ENCODE data around the gene TARM1.
A peak's percentile ranks its signal among the peaks of the same experiment; 100 is the strongest.
"Not testable (repeated sequence)": the region's sequence is repeated elsewhere in the genome, so short reads cannot be mapped to it uniquely, and the experiment has no call there.

TARM1 gene

DNA sequence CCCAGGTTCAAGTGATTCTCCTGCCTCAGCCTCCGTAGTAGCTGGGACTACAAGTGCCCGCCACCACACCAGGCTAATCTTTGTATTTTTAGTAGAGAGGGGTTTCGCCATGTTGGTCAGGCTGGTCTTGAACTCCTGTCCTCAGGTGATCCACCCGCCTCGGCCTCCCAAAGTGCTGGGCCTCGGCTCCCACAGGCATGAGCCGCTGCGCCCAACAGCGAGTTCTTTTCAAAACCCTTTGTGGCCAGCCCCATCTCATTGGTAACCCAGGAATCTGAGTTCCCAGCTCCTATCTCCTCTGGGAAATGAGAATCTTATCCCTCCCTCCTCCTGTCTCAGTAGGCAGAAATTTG, 18.7 kb upstream of the TARM1 start:
- DNase-seq = not testable (repeated sequence)

- DNase-seq = no peak
These were observed 18.2 kb upstream of the TARM1 start for GRCh38 chr19:54099190-54099902.

GRCh38 chr19:54096617-54097106, 15.5 kb upstream of the TARM1 start:
- DNase-seq = no peak

- DNase-seq = peak; percentile 55
These were observed 14.9 kb upstream of the TARM1 start for GRCh38 chr19:54095859-54096616.

DNA sequence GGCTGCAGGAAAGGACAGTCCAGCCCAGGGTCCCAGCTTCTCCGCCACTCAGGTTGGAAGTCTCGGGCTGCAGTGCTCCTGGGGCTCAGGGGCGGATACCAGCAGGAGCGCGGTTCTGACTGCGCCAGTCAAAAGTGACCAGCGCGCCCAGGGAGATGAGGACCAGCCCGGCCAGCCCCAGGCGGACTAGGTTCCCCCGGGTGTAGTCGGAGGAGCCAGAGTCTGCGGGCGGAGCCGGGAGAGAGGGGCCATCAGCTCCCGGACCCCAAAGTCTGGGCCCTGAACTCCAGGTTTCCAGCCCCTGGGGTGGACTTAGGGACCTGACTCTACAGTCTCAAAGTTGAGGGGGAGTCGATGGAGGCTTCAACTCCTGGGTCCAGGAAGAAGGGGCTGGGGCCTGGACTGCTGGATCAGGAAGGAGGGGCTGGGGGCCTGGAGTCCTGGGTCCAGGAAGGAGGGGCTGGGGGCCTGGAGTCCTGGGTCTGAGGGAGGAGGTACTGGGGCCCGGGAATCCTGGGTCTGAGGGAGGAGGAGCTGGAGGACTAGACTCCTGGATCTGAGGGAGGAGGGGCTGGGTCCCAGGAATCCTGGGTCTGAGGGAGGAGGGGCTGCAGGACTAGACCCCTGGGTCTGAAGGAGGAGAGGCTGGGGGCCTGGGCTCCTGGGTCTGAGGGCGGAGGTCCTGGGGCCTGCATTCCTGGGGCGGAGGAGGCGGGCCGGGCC, 14.1 kb upstream of the TARM1 start:
- no peak for DNase-seq

- DNase-seq = no peak
These were observed 13.3 kb upstream of the TARM1 start for GRCh38 chr19:54094426-54095000.

DNA sequence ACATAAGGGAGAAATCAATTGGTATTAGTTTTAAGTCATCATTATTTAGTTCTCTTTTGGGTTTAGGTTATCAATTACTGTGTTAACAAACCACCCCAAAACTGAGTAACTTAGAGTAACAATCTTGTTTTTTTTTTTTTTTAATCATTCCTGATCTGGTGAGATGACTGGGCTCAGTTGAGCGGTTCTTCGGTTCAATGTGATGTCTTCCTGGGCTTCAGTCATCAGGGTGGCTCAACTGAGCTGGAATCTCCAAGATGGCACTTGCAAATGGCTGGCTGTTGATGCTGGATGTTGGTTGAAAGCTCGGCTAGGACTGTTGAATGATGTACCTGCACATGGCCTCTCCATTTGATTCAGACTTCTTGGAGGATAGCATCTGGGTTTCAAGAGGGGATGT, 3.2 kb upstream of the TARM1 start:
- no peak for DNase-seq

DNA sequence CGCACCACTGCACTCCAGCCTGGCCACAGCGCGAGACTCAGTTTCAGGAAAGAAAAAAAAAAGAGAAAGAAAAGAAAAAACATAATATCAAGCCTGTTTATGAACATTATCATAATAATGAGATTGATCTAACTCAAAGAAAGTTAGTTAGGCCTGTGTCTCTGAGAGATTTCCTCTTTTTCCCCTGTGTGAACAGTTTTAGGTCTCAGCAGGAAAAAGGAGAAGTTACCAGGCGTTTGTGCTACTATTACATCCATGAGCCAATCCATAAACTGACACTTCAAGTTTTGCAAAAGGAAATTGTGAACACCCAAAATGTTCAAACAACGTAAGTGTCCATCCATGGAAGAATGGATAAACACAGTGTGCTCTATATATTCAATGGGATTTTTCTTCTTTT, 3.8 kb downstream of the TARM1 start:
- DNase-seq = no peak

- no peak for DNase-seq
These were observed 6.3 kb downstream of the TARM1 start for GRCh38 chr19:54074851-54075250.

DNA sequence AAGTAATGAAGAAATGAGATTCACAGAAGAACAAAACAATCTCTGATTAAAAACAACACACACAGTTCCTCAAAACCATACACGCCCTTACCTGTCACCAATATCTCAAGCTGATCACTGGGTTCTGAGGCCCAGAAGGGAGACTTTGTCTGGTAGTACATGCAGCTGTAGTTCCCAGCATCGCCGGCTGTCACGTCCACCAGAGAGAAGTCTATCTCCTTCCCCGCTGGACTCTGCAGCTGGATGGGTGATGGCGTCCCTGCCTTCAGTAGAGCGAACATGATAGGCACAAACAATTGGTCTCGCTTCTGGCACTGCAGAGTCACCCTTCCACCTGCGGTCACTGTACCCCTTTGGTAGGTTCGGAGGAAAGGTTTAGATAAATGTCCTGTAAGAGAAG, 7.3 kb downstream of the TARM1 start:
- no peak for DNase-seq

GRCh38 chr19:54069470-54069869, 11.7 kb downstream of the TARM1 start:
- DNase-seq = no peak

GRCh38 chr19:54063350-54064116, 17.6 kb downstream of the TARM1 start, which contains the start of gene VSTM1:
TSS of gene VSTM1 (minus strand) at chr19:54063897. CDS start at chr19:54063777, 120 bp downstream.
- no peak for DNase-seq

DNA sequence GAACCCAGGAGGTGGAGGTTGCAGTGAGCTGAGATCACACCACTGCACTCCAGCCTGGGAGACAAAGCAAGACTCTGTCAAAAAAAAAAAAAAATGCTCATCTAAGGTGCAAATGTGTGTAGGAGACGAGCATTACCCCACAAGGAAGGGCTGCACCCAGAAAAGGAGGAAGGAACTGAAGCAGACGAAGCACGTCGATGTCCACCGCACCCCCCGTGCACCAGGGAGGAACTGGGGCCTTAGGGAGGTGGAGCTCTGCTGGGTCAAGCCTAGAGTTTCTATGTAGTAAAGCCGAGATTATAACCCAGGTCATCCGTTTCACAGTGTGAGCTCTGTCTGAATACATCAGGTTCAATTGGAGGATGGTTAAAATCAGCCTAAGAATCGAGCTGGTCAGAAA, 18.5 kb downstream of the TARM1 start:
- no peak for DNase-seq

GRCh38 chr19:54047616-54048015, 33.5 kb downstream of the TARM1 start:
- no peak for DNase-seq

DNA sequence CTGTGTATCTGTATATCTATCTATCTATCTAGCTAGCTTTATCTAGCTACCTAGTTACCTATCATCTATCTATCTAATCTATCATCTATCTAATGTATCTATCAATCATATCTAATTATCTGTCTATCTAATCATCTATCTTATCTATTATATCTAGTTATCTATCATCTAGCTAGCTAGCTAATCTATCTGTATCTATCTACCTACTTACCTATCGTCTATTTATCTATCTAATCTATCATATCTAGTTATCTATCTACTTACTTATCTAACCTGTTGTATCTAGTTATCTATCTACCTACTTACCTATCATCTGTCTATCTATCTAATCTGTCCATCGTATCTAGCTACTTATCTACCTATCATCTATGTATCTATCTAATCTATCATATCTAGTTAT, 35.4 kb downstream of the TARM1 start:
- no peak for DNase-seq

GRCh38 chr19:54042989-54043388, 38.2 kb downstream of the TARM1 start:
- no peak for DNase-seq

GRCh38 chr19:54041969-54042606, 39.1 kb downstream of the TARM1 start:
- no peak for DNase-seq

DNA sequence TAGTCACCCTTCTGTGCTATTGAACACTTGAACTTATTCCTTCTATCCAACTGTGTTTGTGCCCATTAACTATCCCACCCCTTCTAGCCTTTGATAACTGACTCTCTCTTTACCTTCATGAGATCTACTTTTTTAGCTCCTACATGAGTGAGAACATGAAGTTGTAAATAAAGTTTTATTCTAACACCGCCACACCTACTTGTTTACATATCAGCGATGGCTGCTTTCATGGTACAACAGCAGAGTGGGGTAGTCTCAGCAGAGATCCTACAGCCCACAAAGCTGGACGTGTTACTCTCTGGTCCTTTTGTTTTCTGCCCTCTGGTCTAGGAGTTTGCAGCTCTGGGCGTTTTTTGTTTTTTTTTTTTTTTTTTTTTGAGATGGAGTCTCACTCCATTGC, 41.2 kb downstream of the TARM1 start:
- no peak for DNase-seq

GRCh38 chr19:54036542-54036941, 44.6 kb downstream of the TARM1 start:
- DNase-seq = not testable (repeated sequence)

DNA sequence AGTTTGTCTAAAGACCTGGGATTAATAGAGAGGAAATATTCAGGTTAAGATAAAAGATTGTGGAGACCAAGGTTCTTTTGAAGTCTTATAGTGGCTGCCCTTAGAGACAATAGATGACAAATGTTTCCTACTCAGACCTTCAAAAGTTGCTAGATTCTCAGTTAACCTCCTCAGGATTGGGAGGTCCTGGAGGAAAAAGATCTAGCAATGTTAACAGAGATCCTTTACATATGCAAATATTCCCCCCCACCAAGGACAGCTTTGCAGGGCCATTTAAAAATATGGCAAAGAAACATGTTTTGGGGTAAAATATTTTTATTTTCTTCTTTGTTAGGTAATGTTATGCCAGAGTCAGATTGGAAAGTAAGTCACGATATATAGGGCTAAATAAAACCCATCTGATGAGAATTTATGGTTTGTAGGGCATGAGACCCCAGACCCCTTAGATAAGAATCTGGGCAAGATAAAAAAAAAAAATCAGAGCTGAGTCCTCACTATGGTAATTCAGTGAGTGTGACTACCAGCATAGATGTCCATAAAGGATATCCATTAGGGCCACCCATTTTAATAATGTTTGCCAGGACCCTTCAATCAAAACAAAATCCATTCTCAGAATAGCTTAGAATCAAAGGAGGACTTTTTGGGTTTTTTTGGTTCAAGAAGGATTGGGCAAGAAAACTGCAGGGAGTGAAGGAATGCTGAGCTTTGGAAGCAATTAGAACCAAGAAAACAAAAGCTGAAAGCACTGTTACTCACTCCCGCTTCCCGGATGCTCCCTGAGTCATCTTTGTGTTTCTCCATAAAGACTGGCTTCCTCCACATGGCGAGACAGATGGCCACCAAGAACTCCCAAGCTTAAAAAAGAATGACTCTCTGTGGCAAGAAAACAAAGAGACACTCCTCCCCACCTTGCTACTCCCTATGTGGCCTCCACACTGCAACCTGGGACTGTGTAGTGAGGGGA, 45.7 kb downstream of the TARM1 start:
- no peak for DNase-seq
